Measurements from ENCODE around the gene KLHL35.

KLHL35 gene

DNA sequence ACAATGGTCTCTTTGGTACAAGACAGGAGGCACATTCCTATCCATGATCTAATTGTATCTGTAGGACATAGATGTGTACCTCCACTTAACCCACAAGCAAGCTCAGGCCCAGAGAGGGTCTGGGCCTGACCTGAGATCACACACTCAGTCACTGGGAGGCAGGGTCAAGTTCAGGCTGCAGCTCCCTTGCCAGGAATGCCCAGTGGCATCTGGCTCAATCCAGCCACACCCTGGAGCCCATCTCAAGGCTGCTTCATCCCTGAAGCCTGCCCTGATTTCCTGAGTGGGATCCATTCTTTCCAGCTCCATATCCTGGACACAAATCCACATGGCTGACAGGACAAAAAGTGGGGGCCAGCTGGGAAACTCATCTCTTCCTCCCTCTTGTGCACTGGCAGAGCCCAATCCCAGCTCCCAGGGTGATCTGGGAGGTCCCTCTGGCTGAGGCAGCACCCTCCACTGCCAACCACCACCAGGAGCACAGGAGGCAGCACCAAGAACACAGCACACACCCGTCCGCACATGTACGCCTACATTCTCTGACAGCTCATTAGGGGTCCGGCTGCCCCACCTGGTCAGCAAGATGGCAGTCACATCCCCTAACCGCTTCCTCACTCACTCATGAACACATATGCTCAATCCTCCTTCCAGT, 39.2 kb upstream of the KLHL35 start:
- Mint-ChIP-seq H3K27ac (no peak overlapping the region), H3K4me3 (no peak overlapping the region), H3K4me1 (peaks cover 16% of the 10 kb centered on the region), H3K27me3 (no peaks in the 10 kb centered on the region), H3K36me3 (no peaks in the 10 kb centered on the region), H3K9me3 (no peaks in the 10 kb centered on the region)

DNA sequence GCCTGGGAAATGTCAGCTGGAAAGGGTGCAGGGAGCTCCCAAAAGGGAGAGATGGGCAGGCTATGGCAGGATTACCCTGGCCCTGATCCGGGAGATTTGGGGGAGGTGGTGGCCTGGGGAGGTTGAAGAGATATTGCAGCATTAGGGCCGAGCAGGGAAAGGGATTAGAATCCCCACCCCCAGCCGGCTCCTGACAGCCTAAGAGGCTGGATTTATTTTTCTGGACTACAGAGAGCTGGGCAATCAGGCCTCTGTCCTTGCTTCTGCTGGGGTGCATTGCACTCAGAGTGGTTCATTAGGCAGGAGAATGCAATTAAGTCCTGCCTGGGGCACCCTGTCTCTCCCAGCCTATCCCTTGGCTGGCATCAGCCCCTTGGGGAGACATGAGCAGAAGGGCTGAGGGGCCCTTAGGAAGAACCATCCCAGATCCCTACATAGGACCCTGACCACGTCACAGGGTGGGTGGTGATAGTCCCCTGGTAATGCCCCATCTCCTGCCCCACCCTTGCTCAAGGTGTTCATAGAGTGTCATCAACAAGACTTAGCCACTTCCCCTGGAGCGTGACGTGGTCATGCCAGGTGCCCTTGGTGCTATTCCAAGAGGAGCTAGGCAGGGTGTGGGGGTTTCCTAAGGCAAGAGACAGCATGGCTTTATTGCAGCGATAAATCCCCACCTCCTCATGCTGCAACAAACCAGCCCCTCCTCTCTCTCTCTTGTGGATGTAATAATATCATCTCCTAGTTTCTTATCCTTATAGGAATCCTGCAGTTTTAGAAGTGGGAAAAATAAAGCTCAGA, 38.4 kb upstream of the KLHL35 start:
- H3K9me3 Mint-ChIP-seq = no peaks in the 10 kb centered on the region
- peaks cover 16% of the 10 kb centered on the region for H3K4me1 Mint-ChIP-seq
- H3K36me3 Mint-ChIP-seq = no peaks in the 10 kb centered on the region
- no peak overlapping the region for H3K4me3 Mint-ChIP-seq
- no peaks in the 10 kb centered on the region for H3K27me3 Mint-ChIP-seq
- no peak overlapping the region for H3K27ac Mint-ChIP-seq

DNA sequence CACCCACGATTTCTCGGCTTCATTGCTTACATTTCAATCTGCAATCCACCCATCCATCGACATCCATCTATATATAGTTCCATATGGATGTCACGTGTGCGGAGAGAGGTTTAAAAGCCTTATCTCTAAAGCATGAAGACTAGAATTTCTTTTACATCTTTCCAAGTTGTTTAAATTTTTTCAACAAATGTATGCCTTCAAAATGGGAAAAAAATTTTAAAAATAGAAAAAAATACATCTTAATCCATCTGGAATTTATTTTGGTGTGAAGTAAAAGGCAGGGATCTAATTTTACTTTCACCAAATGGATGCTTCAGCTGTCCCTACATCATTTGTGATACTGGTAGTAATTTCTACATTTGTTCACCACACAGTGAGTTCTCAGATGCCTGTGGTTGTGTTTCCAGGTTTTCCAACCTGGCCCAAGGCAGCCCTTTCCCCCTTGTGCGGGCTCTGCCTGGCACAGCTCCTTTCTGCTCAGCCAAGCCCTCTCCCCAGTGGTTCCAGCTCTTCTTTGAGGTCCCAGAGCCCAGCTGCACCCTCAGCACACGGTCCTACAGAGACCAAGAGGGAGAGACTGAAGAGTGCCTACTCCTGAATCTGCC, 37.6 kb upstream of the KLHL35 start:
- no peaks in the 10 kb centered on the region for H3K9me3 Mint-ChIP-seq
- H3K4me1 Mint-ChIP-seq = peaks cover 9% of the 10 kb centered on the region
- no peaks in the 10 kb centered on the region for H3K36me3 Mint-ChIP-seq
- no peak overlapping the region for H3K27ac Mint-ChIP-seq
- no peaks in the 10 kb centered on the region for H3K27me3 Mint-ChIP-seq
- no peak overlapping the region for H3K4me3 Mint-ChIP-seq

DNA sequence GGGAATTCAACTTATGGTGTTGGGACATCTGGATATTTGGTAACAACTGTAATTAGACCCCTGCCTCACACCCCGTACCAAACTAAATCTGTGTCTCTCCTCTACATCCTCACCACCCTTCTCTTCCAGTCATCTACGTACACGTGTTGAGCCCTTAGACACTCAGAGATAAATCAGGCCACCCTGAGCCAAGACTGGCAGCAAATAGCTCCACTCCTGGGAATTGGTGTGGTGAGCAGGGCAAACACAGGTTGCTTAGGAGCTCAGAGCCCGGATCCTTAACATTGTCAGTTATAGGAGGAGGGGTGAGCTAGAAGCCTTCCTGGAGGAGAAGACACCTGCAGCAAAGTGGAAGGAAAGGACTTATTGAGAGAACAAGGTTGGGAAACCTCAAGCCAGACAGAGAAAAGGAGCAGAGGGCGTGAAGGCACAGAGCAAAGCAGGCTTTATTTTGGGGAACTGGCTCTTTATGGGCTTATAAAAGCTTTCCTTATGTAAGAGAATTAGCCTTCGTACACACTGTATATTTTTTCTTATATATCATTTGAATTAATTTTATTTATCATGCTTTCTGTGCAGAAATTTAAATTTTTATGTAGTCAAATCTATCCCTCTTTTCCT, 36.9 kb upstream of the KLHL35 start:
- H3K4me3 Mint-ChIP-seq = no peak overlapping the region
- no peaks in the 10 kb centered on the region for H3K9me3 Mint-ChIP-seq
- no peaks in the 10 kb centered on the region for H3K27me3 Mint-ChIP-seq
- H3K4me1 Mint-ChIP-seq = peaks cover 2% of the 10 kb centered on the region
- H3K27ac Mint-ChIP-seq = no peak overlapping the region
- no peaks in the 10 kb centered on the region for H3K36me3 Mint-ChIP-seq

DNA sequence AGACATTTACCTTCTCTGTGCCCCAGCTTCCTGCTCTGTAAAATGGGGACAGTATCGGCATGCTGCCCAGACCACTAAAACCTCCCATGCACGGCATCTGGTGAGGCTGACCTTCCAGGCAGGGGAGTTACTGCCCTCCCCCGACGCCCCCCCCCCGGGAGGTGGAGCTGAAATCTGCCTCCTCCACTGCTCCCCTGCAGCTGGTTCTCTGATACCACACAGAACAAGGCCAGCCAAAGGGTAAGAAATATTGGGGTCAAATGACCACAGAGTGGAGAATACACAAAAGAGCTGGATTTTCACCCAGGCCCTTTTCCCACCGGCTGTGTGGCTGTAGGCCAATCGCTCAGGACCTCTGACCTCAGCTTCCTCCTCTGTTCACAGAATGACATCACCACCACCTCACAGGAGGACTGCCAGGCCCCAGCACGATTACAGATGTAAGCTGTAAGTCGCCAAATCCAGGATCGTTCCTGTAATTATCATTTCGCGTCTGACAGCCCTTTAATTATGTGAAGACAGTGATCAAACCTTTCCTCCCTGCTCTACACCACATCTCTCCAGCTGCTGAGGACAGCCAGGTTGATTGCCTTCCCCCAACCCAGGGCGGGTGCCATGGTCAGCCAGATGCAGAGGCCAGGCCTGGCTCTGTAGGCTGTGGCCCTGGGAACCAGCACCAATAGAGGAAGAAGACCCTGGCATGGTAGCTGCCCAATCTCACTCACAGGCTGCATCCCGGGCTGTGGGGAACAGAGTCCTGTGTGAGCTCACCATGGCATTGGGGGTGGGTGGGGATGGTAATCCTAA, 35.7 kb upstream of the KLHL35 start:
- Mint-ChIP-seq H3K4me3 (no peak overlapping the region), H3K4me1 (no peaks in the 10 kb centered on the region), H3K27ac (no peak overlapping the region), H3K9me3 (no peaks in the 10 kb centered on the region), H3K27me3 (no peaks in the 10 kb centered on the region), H3K36me3 (no peaks in the 10 kb centered on the region)

DNA sequence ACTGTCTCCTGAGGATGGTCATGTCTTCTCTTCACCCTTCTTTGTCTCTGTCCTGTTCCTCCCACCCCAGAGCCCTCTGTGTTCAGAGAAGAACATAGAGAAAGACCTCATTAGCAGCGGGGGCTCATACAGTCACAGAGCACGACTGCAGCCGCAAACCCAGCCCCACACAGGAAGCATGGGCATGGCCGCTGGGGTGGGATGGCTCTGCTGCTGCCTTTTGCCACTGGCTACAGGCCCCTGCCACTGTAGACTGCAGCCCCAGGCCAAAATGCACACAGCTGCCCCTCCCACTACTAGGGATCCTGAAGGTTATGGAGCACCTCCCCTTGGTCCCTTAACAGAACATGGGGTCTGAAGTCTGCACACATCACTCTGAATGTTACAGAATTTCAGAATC, 34.9 kb upstream of the KLHL35 start:
- no peak overlapping the region for H3K4me3 Mint-ChIP-seq
- H3K9me3 Mint-ChIP-seq = no peaks in the 10 kb centered on the region
- no peaks in the 10 kb centered on the region for H3K36me3 Mint-ChIP-seq
- no peak overlapping the region for H3K27ac Mint-ChIP-seq
- no peaks in the 10 kb centered on the region for H3K4me1 Mint-ChIP-seq
- no peaks in the 10 kb centered on the region for H3K27me3 Mint-ChIP-seq

DNA sequence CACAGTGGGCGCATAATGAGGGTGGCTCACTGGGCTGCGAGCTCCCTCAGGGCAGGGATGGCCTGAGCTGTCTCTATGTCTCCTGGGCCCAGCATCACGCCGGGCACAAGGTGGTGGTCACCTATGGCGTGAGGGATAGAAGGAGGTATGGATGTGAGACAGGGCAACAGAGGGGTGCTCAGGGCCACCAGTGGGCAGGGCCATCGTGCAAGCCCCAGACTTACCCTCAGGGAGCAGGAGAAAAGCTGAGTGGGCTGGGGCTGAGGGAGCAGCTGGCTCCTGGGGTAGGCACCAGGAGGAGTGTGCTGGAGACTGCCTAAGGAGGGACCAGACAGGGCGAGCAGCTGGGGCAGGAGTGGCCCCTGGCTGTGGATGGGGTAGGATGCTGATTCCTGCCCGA, 34.3 kb upstream of the KLHL35 start:
- Mint-ChIP-seq H3K4me3 (no peak overlapping the region), H3K27me3 (no peaks in the 10 kb centered on the region), H3K36me3 (no peaks in the 10 kb centered on the region), H3K9me3 (no peaks in the 10 kb centered on the region), H3K27ac (no peak overlapping the region), H3K4me1 (no peaks in the 10 kb centered on the region)

DNA sequence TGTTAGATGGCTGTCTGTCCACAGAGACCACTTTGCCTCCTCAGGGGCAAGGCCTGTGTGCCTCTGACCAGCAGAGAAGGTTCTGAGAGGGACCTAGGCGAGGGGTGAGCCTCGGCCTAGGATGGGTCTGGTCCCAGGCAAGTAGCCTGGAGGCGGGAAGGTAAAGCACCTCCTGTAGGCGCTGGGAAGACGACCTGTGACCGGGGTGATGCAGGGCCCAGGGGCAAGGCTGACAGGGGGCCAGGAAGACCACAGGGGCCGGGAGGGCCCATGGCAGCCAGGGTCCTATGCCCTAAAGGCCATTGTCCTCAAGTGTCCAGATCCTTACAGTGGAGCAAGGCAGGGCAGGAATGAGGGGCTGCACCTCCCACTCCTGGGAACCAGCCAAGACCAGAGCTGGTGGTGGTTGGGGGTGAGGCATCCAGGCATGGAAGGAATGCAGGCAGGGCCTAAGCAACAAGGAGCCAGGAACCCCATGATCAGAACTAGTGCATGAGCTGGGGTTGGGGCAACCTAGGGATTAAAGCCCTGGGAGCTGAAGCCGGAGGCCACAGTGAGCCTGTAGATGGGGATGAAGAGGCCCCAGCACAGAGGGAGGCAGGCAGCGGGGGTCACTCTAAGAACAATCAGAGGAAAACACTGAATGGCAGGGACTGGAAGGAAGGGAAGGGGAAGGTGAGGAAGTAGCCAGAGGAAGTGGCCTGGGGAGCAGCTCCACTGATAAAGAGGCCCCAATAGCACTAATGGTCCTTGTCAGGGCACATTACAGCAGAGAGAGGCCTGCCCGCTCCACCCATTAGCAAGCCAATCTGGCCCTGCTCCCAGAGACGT, 32.9 kb upstream of the KLHL35 start:
- H3K9me3 Mint-ChIP-seq = no peaks in the 10 kb centered on the region
- H3K4me1 Mint-ChIP-seq = no peaks in the 10 kb centered on the region
- H3K27me3 Mint-ChIP-seq = no peaks in the 10 kb centered on the region
- no peak overlapping the region for H3K27ac Mint-ChIP-seq
- H3K4me3 Mint-ChIP-seq = no peak overlapping the region
- no peaks in the 10 kb centered on the region for H3K36me3 Mint-ChIP-seq

DNA sequence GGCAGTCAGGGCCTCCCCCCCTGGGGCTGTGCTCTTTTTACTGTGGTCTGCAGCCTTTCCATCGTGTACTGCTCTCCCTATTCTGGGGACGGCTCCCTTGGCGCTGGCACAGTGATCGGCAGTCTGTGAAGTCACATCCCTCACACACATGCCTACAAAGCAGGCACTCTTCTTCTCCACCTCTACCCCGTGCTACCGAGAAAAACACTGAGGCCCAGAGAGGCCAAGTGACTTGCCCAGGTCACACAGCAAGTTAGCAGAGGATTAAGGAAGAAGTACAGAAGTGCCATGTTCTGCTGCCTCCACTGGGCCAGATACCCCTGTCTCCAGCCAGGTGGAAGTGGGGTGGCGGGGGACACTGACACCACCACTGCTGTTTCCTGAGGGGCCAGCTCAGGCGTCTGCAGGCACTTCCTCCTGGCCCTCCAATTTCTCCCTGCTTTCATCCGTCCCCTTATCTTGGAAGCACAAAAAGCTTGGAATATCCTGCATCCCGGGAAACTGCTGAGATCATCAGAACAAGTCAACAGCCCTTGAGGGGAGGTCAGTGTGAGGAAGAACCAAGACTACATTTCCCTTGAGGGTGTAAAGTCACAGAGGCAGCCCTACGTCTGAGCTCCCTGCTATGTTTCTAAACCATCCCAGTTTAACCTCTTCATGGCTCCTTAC, 30.2 kb upstream of the KLHL35 start:
- no peaks in the 10 kb centered on the region for H3K27me3 Mint-ChIP-seq
- H3K9me3 Mint-ChIP-seq = no peaks in the 10 kb centered on the region
- H3K27ac Mint-ChIP-seq = no peak overlapping the region
- H3K4me1 Mint-ChIP-seq = no peaks in the 10 kb centered on the region
- H3K4me3 Mint-ChIP-seq = no peak overlapping the region
- no peaks in the 10 kb centered on the region for H3K36me3 Mint-ChIP-seq

DNA sequence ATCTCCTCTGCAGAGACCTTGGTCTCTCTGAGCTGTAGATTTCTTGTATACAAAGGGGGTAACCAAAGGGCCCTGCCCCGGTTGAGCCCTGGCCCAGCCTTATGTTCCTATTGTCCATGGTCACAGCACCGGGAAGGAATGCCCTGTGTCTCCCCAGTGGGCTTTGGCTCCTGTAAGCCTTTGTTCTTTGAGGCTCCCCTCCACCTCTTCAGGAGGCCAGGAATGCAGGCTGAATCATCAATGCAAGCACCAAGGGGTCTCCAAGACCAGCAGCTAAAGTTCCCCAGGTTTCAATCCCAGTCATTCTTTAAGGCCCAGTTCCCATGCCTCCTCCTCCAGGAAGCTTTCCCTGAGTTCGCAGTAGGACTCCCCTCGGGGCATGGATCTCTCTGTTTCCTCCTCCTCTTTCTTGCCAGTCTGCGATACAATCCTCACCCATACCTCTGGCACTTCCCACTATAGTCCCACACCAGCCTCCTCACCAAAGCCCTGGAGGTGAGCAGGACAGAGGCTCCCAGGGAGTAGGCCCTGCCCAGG, 29.2 kb upstream of the KLHL35 start:
- Mint-ChIP-seq H3K9me3 (no peaks in the 10 kb centered on the region), H3K27ac (no peak overlapping the region), H3K4me3 (no peak overlapping the region), H3K27me3 (no peaks in the 10 kb centered on the region), H3K36me3 (no peaks in the 10 kb centered on the region), H3K4me1 (no peaks in the 10 kb centered on the region)

DNA sequence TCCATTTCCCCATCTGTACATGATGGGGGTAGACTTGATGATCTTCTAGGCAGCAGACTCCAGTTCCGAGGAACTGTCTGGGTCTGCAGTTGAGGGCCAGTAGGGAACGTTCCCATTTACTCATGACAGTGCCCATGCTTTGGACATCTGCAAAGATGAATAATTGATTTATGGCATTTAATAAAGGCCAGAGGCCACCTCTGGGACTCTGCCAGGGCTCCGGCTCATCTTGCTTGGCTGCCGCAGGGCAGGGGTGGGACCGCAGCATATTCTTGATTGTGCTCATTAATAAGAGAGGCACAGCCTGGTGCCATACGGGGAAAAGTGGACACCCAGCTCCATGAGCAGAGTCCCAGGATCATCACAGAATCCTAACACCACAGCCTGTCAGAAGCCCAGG, 28.1 kb upstream of the KLHL35 start:
- Mint-ChIP-seq H3K4me3 (no peak overlapping the region), H3K36me3 (no peaks in the 10 kb centered on the region), H3K27ac (no peak overlapping the region), H3K9me3 (no peaks in the 10 kb centered on the region), H3K4me1 (no peaks in the 10 kb centered on the region), H3K27me3 (no peaks in the 10 kb centered on the region)

DNA sequence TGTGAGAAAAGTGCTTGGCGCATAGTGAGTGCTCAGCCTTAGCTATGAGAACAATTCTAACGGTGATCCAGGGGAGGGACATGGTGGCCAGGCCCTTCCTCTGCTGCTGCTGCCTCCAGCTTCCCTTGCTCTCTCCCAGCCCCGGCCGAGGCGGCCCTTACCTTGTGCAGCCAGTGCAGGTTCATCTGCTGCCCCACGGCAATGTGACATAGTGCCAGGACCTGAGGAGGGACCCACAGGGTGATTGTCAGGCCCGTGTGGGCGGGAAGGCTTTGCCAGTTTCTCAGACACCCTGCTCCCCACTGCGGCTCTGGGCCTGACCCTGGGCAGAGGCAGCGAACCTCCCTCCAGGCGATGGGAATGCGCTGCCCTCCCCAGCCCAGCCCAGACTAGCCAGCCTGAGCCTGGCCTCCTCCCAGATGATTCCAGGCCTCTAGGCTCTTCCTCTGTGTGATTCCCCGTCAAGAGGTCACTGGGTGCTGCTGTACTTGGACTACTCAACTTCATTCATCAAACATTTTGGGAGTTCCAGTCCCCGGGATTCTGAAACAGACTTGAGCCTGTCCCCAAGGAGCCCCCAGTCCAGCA, 23.7 kb upstream of the KLHL35 start:
- Mint-ChIP-seq H3K4me3 (no peak overlapping the region), H3K27me3 (no peaks in the 10 kb centered on the region), H3K4me1 (no peaks in the 10 kb centered on the region), H3K27ac (no peak overlapping the region), H3K36me3 (peaks cover 4% of the 10 kb centered on the region), H3K9me3 (no peaks in the 10 kb centered on the region)

DNA sequence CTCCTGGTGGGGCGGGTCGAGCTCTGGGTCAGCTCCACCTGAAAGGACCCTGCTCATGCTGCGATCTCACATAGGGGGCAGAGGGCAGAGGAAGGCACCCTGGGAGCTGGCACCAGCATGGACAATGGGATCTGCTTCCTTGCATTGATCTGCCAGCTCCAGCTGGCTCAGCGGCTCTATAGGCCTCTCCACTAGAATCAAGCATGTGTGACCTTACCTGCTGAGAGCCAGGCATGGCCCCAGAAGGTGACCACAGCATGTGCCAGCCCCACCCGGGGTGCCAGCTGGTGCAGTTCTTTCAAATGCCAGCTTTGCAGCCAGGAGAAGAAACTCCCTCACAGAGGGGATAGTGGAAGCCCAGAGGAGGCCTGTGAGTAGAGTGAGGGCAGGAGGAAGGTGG, 22.0 kb upstream of the KLHL35 start:
- no peak overlapping the region for H3K4me3 Mint-ChIP-seq
- no peak overlapping the region for H3K27ac Mint-ChIP-seq
- H3K36me3 Mint-ChIP-seq = peaks cover 4% of the 10 kb centered on the region
- no peaks in the 10 kb centered on the region for H3K9me3 Mint-ChIP-seq
- H3K4me1 Mint-ChIP-seq = no peaks in the 10 kb centered on the region
- no peaks in the 10 kb centered on the region for H3K27me3 Mint-ChIP-seq
